ENCODE data around the gene KY. TPM values are rescaled to one million over a fixed set of nuclear protein-coding genes. Genes with fewer than 3 reads are reported as not detected.

Gene KY
- total RNA-seq, 1 donor from 2014 or later: not detected

DNA sequence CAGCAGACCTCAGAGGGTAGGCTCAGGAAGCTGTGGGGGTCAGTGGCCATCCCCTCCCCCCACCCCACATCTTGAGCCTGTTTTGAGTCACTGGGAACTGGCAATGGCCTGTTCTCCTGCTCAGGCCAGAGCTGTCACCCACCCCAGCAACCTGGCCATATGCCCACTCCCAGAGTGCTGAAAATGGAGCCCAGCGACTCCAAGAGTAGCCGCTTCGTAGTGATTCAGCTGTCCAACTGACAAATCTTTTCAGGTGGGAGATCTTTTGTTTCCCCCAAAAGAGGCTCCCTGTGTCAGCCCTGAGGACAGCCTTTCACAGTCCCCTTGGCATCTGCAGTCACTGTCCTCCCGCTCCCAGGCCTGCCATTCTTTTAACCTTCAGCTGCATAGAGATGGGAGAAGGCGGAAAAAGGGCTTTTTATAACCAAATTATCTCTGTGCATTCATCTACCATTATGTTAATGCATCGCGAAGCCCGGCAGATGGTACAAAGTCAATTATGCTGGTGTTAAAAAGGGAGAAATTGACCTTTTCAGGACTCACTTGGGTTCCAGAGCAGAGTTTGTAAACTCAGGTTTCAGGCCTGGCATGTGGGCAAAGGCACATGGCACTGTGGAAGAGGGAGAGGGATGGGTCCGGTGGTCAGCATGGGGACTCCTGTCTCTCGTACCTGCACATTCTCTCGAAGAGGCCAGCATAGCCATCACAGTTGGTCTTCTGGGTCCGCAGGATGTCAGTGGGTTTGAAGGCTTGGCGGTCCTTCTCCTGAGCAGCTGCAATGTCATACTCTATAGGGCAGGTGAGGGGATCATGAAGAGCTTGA, 32.1 kb downstream of the KY start:
- no peak for ATAC-seq

DNA sequence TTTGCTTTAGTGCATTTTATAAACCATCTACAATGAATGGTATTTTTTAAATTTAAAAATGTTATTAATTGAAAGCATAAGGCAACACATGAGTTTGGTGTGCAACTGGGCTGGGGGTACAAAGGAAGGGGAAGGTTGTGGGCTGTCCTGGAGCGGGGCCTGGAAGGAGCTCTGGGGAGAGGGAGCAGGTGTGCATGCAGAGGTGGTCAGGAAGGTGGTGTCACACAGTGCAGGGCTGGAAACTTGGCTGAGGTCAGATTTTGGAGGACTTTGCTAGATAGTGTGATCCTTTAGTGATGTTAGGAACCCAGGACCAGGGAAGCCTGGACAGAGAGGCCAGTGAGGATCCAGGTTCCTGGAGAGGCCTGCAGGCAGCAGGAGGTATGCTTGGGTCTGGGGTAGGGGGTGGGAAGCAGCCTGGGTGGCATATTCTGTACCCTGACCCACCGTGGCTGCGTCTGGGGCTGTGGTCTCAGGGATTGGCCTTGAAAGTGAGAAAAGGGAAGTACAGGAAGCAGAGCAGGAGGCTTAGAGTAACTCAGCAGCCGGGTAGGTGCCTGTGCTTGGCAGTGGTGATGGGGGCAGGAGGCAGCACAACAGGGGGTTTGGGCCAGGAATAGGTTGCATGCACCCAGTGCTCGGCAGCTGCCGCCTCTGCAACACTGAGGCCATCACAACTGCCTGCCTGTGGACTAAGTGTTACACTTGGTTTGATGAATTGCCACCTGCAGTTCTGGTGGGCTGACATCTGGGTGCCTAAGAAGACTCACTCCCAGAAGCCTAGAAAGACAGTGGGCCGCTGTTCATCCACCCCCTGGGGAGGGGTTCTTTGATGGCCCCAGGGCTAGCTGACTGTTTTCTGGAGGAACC, 33.0 kb downstream of the KY start:
- peak; percentile 11 for ATAC-seq

DNA sequence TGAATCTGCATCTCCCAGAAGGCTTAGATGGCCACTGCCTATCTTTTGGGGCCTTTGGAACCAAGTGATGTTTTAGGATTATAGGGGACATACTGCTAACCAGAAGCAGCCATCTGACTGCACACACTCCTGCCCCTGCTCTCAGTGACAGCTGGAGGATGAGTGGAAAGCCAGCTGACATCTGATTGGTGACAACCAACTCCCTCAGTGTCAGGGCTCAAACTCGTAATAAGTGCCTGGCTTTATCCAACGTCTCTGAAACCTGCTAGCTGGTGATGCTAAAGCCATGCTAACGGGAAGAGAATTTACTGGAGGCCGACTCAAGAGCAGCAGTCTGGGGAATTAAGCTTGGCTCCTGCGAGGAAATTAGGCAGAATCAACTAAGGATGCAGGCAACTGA, 35.1 kb downstream of the KY start:
- ATAC-seq: no peak

DNA sequence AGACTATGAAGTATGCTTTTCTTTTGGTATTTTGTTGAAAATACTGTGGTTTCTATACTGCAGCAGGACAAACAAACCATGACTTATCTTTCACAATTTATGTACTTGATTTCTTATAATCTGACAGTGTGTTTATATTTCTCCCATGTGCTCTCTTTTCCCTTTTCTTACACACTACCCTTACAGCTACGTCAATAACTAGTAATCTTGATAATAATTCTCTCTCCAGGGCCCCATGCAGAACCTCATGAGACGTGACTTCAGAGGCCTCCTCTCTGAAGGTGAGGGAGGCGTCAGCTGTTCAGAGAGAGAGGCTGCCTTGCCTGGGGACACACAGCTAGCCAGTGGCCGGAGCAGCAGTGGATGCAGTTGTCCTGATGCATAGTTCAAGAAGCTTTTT, 35.9 kb downstream of the KY start:
- ATAC-seq: no peak

- ATAC-seq: no peak
Measured at GRCh38 chr3:134613006-134613520, 37.8 kb downstream of the KY start.

DNA sequence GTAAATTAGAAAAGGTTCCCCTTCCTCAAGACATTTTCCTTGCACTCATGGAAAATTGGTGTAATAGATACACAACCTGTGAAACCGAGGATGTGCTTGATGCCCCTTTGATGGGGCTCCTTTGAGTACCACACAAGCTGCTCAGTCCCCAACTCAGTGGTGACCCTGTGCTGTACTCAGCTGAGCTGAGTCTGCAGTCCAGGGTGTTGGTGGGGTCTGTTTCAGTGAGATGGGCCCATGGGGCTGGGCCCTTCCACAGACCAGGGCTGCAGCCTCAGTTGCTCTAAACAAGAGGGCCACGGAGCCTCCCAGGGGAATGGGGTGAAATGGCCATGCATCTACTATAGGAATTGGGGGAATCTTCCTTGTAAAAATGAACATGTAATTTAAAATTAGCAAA, 39.3 kb downstream of the KY start:
- no peak for ATAC-seq

DNA sequence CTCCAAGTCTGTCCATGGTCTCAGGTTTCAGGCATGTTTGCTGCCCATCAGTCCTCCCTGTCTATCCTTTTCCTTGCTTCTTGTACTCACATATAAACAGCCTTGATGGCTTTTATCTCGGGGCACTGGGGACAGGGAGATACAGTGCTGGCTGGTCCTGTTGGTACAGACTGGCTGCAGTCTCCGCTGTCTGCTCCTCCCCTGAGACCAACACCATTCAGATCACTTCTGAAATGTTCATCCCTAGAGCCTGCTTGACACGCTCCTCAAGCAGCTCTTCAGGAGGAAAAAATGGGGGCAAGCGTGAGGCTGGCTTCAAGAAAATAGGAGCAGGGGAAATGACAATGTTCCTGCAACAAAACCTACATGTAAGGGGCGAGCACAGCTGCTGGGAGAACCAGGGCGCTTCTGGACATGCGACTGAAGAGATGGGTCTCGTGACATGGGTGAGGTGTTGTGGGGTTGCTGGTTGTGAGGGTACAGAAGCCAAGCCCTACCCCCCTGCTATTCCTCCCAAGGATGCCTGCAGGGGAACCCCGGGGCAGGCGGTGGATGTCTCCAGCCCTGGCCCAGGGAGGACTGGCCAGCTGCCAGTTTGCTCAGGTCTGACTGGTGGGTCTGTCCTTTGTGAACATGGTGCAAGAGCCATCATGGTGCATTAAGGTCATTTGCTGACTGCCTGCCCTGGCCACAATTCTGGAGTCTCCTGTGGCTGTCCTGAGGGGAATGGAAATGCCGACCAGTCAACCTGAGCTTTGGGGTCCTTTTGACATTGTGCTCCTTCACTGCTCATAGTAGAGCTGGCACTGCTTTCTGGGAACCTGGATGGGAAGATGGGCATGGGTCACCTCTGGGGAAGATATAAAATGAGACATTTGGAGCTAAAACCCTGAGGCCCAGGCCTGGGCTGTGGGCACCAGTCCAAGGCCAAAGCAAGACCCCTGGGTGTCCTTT, 40.1 kb downstream of the KY start:
- ATAC-seq: no peak

- no peak for ATAC-seq
Measured at GRCh38 chr3:134609821-134610431, 40.9 kb downstream of the KY start.

- ATAC-seq: no peak
Measured at GRCh38 chr3:134608771-134609435, 41.9 kb downstream of the KY start.

- ATAC-seq: no peak
Measured at GRCh38 chr3:134608023-134608770, 42.6 kb downstream of the KY start.

GRCh38 chr3:134607054-134608022, 43.5 kb downstream of the KY start:
- ATAC-seq: peak; percentile 14

GRCh38 chr3:134606033-134607025, 44.5 kb downstream of the KY start:
- no peak for ATAC-seq

DNA sequence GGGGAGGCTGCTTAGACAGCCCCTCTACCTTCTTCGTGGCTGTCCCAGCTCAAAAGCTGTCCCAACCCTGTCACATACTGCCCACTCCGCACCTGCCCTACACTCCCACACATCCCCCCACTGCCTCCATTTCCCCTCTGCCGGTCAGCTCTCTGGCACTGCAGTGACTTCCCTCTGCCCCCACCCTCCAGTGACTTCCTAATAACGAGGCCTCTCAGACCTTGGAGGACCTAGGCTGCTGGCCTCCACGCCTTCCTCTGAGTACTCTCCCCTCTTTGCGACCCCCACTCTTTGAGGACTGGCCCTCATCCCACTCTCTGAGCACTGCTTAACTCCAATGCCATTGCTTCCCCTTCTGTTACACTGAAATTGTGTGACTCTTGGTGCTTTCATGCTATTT, 45.3 kb downstream of the KY start:
- ATAC-seq: no peak

- no peak for ATAC-seq
Measured at GRCh38 chr3:134603956-134604355, 46.9 kb downstream of the KY start.

- ATAC-seq: no peak
Measured at GRCh38 chr3:134603480-134603879, 47.3 kb downstream of the KY start.

- no peak for ATAC-seq
Measured at GRCh38 chr3:134602440-134602814, 48.4 kb downstream of the KY start.

DNA sequence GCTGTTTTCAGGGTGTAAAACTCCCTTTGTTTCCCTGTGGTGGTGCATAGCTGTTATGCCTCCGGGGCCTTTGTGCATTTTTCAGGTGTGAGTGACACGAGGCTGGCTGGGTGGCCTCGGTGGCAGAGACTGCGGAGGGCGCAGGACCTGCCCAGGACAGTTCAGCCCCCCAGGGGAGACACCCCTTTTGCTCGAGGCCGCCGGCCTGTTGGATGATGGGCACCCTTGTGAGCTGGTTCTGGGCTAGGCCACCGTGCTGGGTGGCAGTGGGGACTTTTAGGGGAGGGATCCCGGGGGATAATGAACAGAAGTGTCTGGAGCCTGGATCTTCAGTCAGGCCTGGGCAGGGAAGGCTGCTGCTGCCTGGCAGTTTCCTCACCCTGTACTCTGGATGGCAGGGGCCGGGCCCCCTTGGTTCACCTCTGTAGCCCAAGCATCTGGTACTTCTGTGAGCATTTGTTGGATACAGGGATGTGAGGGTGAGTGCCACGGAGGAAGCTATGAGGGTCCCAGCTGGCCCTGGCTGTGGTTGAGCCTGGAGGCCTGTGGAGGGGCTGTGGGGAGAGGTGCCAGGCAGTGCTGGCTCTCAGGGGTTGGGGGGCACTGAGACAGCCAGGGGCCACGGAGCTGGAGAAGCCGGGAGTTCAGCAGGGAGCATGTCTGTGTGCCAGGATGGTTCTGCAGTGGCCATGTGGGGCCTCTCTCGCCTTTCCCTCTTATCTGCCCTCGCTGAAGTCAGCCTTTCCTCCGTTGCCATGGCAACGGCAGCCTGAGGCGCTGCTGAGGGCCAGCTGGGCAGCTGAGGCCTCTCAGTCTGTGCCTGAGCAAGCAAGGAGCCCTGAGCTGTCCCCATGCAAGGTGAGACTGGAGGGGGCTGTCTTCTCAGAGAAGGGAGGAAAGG, 49.0 kb downstream of the KY start:
- no peak for ATAC-seq

Data from esophagus mucosa (tissue), 1 donor.